Astrocyte (in vitro differentiated cells and primary cell): ENCODE results near the gene ZNF385B.

ENCODE experiments used
- EZH2 ChIP-seq: IDR thresholded peaks from 2 replicates; pipeline ENCODE4 v1.6.1; 2012; ENCODE audit warnings: mild to moderate bottlenecking, low read length, inconsistent platforms; ENCODE audit not compliant: insufficient read depth
- TF ChIP-seq, protein P1 (sequence below): IDR thresholded peaks from 2 replicates; pipeline ENCODE4 v1.5.1; 2011; ENCODE audit warnings: low read depth, mild to moderate bottlenecking, inconsistent platforms, low read length, moderate library complexity; ENCODE audit not compliant: insufficient read depth

DNA sequence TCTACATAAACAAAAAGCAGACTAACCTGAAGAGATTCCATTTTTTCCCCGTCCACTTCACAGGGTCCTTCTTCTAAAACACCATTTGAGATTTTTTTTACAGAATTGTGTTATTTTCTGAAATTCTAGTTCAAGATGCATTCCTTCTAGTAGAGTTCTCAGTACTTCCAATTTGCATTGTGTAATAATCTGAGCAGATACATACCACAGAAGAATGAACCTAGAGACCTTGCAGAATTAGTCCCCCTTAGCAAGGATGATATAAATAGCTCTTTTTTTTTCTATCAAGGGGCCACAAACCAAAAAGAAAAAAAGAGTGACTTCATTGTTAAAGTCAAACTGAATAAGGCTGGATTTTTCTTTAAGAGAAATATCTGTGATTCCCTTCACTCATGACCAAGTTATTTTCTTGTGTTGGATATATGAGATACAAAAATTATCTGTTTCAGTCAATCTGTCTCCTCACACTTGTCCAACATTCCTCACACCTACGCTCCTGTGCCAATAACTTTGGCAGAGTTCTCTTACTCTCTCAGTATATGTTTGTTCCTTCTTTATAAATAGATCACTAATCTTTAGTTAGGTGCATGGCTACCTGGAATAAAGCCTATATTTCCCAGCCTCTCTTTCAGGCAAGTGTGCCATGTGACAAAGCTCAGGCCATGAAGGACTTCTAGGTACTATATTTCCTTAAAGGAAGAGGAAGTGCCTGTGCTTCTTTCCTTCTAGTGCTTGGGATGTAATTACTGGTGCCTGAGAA lies 183.5 kb downstream of the ZNF385B start:
- TF ChIP-seq, protein P1, sequence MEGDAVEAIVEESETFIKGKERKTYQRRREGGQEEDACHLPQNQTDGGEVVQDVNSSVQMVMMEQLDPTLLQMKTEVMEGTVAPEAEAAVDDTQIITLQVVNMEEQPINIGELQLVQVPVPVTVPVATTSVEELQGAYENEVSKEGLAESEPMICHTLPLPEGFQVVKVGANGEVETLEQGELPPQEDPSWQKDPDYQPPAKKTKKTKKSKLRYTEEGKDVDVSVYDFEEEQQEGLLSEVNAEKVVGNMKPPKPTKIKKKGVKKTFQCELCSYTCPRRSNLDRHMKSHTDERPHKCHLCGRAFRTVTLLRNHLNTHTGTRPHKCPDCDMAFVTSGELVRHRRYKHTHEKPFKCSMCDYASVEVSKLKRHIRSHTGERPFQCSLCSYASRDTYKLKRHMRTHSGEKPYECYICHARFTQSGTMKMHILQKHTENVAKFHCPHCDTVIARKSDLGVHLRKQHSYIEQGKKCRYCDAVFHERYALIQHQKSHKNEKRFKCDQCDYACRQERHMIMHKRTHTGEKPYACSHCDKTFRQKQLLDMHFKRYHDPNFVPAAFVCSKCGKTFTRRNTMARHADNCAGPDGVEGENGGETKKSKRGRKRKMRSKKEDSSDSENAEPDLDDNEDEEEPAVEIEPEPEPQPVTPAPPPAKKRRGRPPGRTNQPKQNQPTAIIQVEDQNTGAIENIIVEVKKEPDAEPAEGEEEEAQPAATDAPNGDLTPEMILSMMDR, result no peak
- TF ChIP-seq EZH2, result no peak
